ENCODE measurements around the gene PAM16. TPM values are rescaled to one million over a fixed set of nuclear protein-coding genes. Genes with fewer than 3 reads are reported as not detected.

The PAM16 gene
- total RNA-seq, 2 experiments from 2014 or later: 29.7 to 33.9 TPM

GRCh38 chr16:4293181-4293716 is 57.9 kb downstream of the PAM16 start:
- Mint-ChIP-seq H3K4me1 (peaks cover 4% of the 10 kb centered on the region), H3K36me3 (ENCODE audit: low read depth) (no peaks in the 10 kb centered on the region), H3K4me3 (no peak overlapping the region), H3K27ac (no peak overlapping the region), H3K9me3 (no peaks in the 10 kb centered on the region), H3K27me3 (no peaks in the 10 kb centered on the region)
- DNase-seq: no peak
- CTCF ChIA-PET: interaction anchor here (1.9 kb wide), 1 partner anchor 35 kb away, joined by 6 read pairs; no protein-coding TSS in a partner anchor
- POLR2A ChIA-PET: no interaction called here

GRCh38 chr16:4291699-4292098 is 59.4 kb downstream of the PAM16 start:
- Mint-ChIP-seq H3K36me3 (ENCODE audit: low read depth) (no peaks in the 10 kb centered on the region), H3K27ac (no peak overlapping the region), H3K4me1 (peaks cover 10% of the 10 kb centered on the region), H3K27me3 (no peaks in the 10 kb centered on the region), H3K4me3 (no peak overlapping the region), H3K9me3 (no peaks in the 10 kb centered on the region)
- no peak for DNase-seq
- ChIA-PET CTCF (interaction anchor here (4.4 kb wide), 1 partner anchor 17 kb away, joined by 44 read pairs; no protein-coding TSS in a partner anchor), POLR2A (no interaction called here)

Other genes starting within 250 kb of the PAM16 start
- 1 to 10 TPM; 9.0 to 9.5 TPM for gene ADCY9, start 234.9 kb downstream of the PAM16 start, total RNA-seq
- not detected for gene SRL, start 109.2 kb downstream of the PAM16 start, total RNA-seq
- gene TFAP4, start 78.3 kb downstream of the PAM16 start, total RNA-seq: 10 to 100 TPM; 12.4 to 13.5 TPM
- gene GLIS2, start 35.3 kb downstream of the PAM16 start, total RNA-seq: under 1 TPM; 0.40 to 0.45 TPM
- gene VASN, start 20.5 kb upstream of the PAM16 start, total RNA-seq: under 1 TPM in 1 of 2 experiments, not detected in 1; 0.08 TPM
- gene CORO7, start 65.3 kb upstream of the PAM16 start, total RNA-seq: 100 to 1,000 TPM; 244 to 245 TPM
- gene DNAJA3, start 74.5 kb upstream of the PAM16 start, total RNA-seq: 10 to 100 TPM; 39.5 to 41.1 TPM
- gene NMRAL1, start 123.3 kb upstream of the PAM16 start, total RNA-seq: 10 to 100 TPM; 49.5 to 56.2 TPM
- gene HMOX2, start 125.1 kb upstream of the PAM16 start, total RNA-seq: 10 to 100 TPM; 77.4 to 83.4 TPM
- 10 to 100 TPM; 28.7 to 30.7 TPM for gene CDIP1, start 187.5 kb upstream of the PAM16 start, total RNA-seq
- under 1 TPM in 1 of 2 experiments, not detected in 1; 0.05 TPM for gene C16orf96, start 205.0 kb upstream of the PAM16 start, total RNA-seq